Inferior parietal cortex (tissue), 1 donor: ENCODE measurements around the gene ICAM2.
"Not testable (repeated sequence)": the region's sequence is repeated elsewhere in the genome, so short reads cannot be mapped to it uniquely, and the experiment has no call there.

Experiments
- DNase-seq: peaks from one replicate; pipeline ENCODE4 v3.0.0-alpha.2; 2016; ENCODE audit errors: extremely low spot score

ICAM2 gene

DNA sequence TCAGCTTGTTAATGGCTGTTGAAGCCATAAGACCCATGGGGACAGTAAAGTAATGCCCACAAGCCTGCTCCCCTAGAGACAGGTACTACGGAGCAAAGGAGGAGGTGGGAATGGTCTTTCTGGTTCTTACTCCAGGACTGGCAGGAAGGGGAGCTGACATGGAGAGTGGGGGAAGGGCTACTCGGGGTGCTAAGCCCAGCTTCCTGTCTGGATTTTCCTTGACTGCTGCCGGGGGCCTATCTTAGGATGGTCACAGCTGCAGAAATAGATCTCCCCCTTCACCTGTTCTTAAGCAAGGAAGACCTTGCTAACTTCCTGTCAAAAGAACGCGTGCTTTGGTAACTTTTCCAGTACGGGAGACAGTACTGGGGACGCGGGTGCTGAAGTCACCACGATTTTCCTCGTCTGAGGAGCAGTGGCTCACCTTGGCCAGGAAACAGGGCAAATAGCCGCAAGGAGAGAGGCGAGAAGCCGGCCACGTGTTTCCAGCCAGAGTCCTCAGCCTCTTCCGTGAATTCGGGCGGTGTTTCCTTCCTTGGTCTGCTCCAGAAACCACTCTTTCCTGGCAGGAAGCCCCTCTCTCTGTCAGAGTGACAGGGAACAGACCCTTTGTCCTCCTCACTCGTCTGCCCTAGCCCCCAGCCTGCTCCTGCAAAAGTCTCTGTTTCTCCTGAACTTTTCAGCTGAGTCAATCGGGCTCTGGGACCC, 22.9 kb downstream of the ICAM2 start:
- no peak for DNase-seq

DNA sequence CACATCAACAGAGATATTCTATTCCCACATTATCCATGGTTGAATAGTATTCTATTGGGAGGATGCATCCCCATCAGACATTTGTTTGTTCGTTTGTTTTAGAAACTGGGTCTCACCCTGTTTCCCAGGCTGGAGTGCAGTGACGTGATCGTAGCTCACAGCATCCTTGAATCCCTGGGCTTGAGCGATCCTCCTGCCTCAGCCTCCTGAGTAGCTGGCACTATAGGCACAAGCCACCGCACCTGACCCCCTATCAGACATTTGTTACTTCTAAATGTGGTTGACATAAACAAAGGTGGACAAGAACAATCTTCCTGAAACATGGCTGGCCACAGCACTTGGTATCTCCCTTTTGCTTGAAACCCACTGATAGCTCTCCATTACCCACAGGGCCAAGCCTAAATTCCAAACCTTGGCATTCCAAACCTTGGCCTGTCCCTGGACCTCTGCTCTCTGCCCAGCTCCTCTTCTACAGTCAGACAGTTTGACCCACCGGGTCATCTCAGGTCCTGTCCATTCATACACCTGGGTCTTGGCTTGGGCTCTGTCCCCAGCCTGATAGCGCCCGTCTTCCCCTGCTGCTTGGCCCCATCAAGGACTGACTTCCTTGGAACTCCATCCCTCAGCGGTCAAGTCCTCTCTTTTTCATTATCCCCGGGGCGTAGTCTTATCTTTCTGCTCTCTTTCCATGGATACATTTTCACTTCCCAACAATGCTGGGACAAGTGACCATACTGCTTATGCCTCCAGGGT, 23.8 kb downstream of the ICAM2 start:
- DNase-seq = no peak

GRCh38 chr17:63995626-63996025, 24.8 kb downstream of the ICAM2 start:
- DNase-seq = no peak

DNA sequence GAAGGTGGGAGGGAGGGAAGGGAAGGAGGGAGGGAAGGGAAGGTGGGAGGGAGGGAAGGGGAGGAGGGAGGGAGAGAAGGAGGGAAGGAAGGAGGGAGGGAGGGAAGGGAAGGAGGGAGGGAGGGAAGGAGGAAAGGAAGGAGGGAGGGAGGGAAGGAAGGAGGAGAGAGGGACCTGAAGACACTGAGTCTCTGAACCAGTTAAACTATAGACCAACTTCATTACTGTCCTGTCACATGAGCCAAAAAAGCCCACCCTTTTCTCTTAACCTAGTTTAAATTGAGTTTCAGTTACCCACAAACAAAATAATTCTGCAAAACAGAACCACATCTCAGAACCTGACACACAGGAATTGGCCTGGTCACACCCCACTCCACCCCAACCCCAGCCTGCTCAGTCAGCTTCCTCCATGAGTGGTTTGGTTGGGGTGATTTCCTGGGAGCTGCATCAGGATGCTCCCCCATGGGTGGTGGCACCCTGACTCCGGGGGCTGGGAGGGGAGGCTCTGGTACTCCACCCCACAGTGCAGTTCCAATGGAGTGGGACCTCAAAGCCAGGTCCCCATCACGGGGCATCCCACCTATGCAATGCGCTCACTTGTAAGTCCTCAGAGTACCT, 27.0 kb downstream of the ICAM2 start:
- DNase-seq = no peak

DNA sequence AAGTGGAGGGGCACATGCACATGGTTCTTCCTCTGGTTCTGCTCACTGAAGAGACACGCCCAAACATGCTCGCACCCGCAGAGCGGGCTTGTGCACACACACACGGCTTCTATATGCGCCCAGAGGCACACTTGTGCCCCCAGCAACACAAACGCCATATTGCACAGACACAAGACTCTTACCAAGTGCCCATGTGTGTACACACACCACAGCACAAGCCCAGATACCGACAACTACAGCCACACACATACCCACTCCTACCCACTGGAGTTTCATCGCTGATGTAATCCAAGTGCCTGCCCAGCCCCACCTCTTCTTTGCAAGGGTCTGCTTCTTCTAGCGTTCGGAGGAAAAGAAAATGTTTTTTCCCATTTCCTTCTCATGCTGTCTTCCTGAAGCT, 28.8 kb downstream of the ICAM2 start:
- no peak for DNase-seq

DNA sequence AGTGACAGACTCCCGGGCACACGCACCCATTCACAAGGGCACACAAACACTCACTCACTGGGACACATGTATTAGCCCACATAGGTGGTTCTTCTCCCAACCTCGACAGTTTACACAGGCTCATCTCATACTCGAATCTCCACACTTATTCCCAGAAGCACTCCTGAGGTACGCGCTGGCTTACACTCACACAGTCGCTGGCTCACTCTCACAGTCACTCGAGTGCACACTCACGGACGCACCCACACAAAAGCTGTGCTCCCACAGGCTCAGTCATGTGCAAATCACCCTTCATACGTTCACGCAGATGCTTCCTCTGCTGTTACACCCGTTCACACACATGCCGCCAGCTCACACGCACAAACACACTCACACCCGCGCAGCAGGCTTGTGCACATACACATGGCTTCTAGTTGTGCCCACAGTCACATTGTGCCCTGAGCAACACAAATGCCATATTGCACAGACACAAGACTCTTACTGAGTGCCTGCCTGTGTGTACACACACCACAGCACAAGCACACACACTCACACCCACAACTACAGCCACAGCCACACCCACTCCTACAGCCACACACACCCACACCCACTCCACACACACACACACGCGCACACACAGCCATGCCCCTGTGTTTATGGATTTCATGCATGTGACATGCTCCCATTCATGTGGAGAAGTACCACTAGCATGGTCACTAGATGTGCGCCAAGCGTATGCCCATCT, 30.6 kb downstream of the ICAM2 start:
- no peak for DNase-seq

DNA sequence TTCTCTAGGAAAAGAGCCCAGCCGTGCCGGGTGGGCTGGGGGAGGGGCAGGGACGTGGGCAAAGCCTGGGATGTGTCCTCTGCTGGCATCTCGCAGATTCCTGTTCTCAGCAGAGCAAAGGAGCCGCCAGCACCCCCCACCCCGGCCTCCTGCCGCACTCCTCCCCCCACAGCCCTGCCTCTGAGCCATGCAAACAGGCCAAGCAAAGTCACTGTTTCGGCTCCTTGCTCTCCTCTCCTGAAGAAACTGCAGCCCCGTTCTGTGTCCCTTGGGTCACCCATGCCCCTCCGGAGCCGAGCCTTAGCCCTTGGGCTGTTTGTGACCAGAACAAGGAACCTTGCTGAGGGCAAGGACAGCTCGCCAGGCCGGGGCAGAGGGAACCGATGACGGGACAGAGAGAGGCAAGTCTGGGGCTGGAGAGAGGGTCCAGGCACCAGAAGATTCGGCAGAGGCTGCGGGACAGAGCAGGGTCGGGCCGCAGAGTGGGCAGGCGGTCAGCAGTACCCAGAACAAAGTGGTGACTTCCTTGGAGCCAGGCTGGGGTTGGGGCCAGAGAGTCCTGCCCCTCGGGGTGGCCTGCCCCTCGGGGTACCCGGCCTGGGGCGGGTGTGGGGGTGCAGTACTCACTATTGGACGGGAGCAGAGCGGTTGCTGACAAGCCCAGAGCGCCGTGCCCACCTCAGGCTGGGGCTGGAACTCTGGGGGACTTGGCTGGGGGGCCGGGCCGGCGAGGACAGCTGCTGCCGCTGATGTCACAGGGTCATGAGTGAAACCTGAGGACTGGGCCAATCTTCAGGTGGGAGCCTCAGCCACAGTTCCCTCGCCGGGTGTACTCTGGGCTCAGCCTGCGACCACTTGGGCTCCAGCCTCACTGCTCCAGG, 31.5 kb downstream of the ICAM2 start:
- no peak for DNase-seq

GRCh38 chr17:63988127-63988478, 32.3 kb downstream of the ICAM2 start:
- DNase-seq = no peak

- DNase-seq = no peak
These were observed 33.0 kb downstream of the ICAM2 start for GRCh38 chr17:63987221-63988126.

DNA sequence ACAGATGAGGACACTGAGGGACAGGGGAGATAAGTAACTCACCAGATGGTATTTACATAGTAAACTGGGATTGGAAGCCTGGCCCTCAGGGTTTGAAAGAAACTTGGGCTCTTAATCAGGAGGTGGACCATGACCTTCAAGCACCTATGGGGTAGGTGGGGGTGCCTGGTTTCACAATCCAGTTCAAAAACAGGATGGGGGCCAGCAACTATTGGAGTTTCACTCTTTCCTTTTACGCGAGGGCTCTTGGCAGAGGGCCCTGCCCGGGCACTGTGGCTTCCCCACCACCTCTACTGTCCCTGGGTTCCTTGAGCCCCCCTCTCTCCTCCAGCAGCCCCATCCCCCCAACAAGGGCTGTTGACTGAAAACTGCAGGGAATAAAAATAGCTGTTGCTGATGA, 33.6 kb downstream of the ICAM2 start:
- DNase-seq = no peak

DNA sequence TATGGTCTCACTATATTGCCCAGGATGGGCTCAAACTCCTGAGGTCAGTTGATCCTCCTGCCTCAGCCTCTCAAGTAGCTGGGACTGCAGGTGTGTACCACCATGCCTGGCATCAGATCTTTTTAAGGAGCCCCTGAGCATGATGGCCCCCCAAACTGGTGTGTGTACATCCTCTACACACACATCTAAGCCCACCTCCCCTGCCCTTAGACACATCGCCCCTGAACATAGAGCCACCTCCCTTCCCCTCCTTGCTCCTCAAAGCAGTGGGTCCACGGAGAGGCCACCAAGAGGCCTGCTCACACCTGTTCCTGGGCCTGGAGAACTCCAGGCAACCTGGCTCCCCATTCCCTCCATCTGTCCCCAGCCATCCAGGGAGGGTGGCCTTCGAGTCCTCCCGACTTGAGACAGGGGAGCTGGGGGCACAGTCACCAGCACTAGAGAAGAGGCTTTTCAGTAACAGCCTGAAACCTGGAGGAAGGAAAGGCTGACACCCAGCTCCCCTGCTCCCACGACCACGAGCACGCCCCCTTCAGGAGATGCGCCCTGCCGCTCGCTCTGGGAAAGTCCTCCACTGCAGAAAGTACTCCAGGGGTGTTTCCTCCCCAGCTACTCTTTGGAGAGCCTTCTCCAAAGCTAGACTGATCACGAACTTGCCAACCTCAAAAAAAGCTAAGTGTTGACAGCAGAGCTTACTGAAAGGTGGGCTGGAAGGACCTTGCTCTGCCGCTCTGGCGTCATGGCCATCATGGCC, 34.9 kb downstream of the ICAM2 start:
- no peak for DNase-seq

- DNase-seq = no peak
These were observed 35.6 kb downstream of the ICAM2 start for GRCh38 chr17:63984651-63985386.

GRCh38 chr17:63984236-63984635, 36.2 kb downstream of the ICAM2 start:
- no peak for DNase-seq

DNA sequence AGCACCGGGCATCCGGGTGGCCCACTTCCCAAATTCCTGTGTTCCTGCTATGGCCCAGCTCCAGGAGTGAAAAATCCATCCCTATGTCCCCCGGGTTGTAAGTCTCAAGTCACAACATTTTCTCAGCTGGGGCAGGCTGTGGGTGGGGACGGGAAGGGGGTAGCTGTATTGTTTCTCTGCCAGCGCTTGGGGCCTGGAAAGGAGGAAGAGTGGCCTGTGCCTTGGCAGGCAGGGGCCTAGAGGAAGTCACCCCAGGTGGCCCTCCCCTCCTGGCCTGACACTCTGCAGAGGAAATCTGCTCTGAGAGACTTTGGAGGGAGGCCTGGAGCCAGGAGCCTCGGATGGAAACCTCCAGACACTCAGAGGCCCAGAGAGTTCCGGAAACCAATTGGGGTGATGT, 37.1 kb downstream of the ICAM2 start:
- no peak for DNase-seq

GRCh38 chr17:63982641-63983040, 37.8 kb downstream of the ICAM2 start:
- DNase-seq = not testable (repeated sequence)

DNA sequence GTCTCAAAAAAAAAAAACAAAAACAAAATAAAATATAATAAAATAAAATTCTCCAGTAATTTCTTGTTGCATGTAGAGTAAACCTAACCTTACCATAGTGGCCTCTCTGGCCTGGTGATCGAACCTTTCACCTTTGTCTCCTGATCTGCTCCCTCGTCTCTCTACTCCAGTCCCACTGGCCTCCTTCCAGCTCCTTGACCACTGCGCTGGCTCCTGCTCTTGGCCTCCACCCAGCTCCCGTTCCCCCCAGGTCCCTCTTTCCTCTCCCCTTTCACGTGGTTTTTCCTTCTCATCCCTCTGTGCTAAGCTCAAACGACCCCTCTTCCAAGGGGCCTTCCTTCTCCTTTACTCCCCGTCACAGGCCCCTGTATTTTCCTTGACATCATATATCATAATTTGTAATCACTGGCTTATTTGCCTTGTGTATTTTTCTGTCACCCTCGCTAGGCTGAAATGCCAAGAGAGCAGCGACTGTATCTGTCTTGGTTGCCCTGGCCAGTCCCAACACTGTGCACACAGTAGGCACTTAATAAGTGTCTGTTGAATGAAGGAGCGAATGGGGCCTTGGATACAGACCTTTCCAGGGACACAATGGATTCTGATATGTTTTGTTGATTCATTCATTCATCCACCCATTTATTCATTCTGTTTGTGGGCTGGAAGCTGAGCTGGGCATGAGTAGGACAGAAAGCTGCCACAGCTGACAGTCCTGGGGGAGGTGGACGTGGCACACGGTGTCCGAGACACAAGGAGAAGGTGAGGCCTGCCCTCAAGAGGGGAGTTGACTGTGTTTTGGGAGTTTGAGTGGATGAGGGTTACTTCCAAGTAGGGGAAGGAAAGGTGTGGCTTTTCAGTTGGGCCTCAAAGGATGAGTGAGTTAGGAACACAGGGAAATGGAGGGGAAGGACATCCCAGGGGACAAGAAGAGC, 41.9 kb downstream of the ICAM2 start:
- DNase-seq = no peak

DNA sequence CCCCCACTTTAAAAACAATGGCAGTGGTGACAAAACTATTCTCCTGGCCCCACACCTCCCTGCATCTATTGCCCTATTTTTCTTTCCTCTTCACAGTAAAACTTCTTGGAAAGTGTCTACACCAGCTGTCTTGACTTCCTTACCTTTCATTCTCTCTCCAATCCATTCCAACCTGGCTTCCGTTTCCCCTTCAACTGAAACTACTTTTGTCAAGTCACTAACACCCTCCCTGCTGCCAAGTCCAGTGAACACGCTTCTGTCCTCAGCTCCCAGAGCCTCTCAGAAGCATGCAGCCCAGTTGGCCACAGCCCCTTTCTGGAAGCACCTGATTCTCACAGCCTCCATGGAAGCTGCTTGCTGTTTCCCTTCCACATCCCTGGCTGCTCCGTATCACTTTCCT, 43.7 kb downstream of the ICAM2 start:
- DNase-seq = no peak
